CD14-positive monocyte (primary cell): ENCODE measurements around the gene TMEM63C. TPM values are rescaled to one million over a fixed set of nuclear protein-coding genes. Genes with fewer than 3 reads are reported as not detected.

Experiments
- DNase-seq, 3 donors: peaks; one replicate each; pipeline ENCODE4 v3.0.0-alpha.2; 2011 to 2022
- H2AFZ ChIP-seq: 2 replicates; pipeline ENCODE4 v1.6.0; 2012; ENCODE audit warnings: mild to moderate bottlenecking, low read depth, low read length, inconsistent platforms; ENCODE audit not compliant: insufficient read depth, poor library complexity, severe bottlenecking
- H3K27ac ChIP-seq, 2 donors: 1 replicate in 1 of 2; 2 replicates in 1 of 2; pipeline ENCODE4 v1.5.1; 2012 to 2013; ENCODE audit warnings: low read length in 2 of 2, control low read depth in 1 of 2, inconsistent platforms in 1 of 2, low read depth in 1 of 2, mild to moderate bottlenecking in 1 of 2
- H3K27me3 ChIP-seq, 2 donors: one replicate each; pipeline versions ENCODE4 v1.6.0 to v1.6.1; 2011 to 2013; ENCODE audit warnings: low read length in 2 of 2; ENCODE audit not compliant: control insufficient read depth in 2 of 2, insufficient read depth in 2 of 2
- H3K36me3 ChIP-seq, 2 donors: replicated peaks in 1 of 2; 1 replicate in 1 of 2; 2 replicates in 1 of 2; pipeline versions ENCODE4 v1.5.1 to v1.6.1; 2012 to 2013; ENCODE audit warnings: low read length in 2 of 2, control low read depth in 1 of 2, inconsistent platforms in 1 of 2, mild to moderate bottlenecking in 1 of 2; ENCODE audit not compliant: insufficient read depth in 2 of 2, control insufficient read depth in 1 of 2
- H3K4me1 ChIP-seq, 2 donors: 1 replicate in 1 of 2; 2 replicates in 1 of 2; pipeline versions ENCODE4 v1.5.1 to v1.6.1; 2012 to 2013; ENCODE audit warnings: low read length in 2 of 2, control low read depth in 1 of 2, inconsistent platforms in 1 of 2, mild to moderate bottlenecking in 1 of 2, moderate library complexity in 1 of 2; ENCODE audit not compliant: insufficient read depth in 2 of 2, control insufficient read depth in 1 of 2
- H3K4me2 ChIP-seq: replicated peaks from 2 replicates; pipeline ENCODE3; 2012; ENCODE audit warnings: low read length, moderate library complexity, mild to moderate bottlenecking; ENCODE audit not compliant: poor library complexity, severe bottlenecking; ENCODE audit errors: extremely low read depth
- H3K4me3 ChIP-seq, 3 experiments: fragments of 200-600 bp in 1 of 3; sonication (generic) in 1 of 3; replicated peaks in 1 of 3; 1 replicate in 2 of 3; 2 replicates in 1 of 3; pipeline ENCODE4 v1.5.1; 2011 to 2013; ENCODE audit warnings: low read length in 3 of 3, mild to moderate bottlenecking in 3 of 3, control low read depth in 2 of 3, low read depth in 2 of 3, inconsistent platforms in 1 of 3, moderate library complexity in 1 of 3
- H3K79me2 ChIP-seq: 2 replicates; pipeline ENCODE4 v1.6.0; 2012; ENCODE audit warnings: mild to moderate bottlenecking, control low read depth, inconsistent platforms, low read length, moderate library complexity; ENCODE audit not compliant: insufficient read depth
- H3K9ac ChIP-seq: 2 replicates; pipeline ENCODE4 v1.6.0; 2017; ENCODE audit warnings: low read length, mild to moderate bottlenecking; ENCODE audit not compliant: insufficient read depth, poor library complexity, severe bottlenecking
- H3K9me3 ChIP-seq, 2 donors: replicated peaks in 1 of 2; 1 replicate in 1 of 2; 2 replicates in 1 of 2; pipeline versions ENCODE4 v1.5.1 to v1.6.1; 2012 to 2013; ENCODE audit warnings: low read length in 2 of 2, control low read depth in 1 of 2; ENCODE audit not compliant: control insufficient read depth in 1 of 2, insufficient read depth in 1 of 2
- H4K20me1 ChIP-seq: 2 replicates; pipeline ENCODE4 v1.6.0; 2012; ENCODE audit warnings: mild to moderate bottlenecking, low read length, control low read depth, moderate library complexity; ENCODE audit not compliant: insufficient read depth
- H3K27ac Mint-ChIP-seq, 7 donors: one replicate each; pipeline ENCODE4 v1.8.0; 2020; ENCODE audit warnings: mild to moderate bottlenecking in 7 of 7, mixed read lengths in 7 of 7, moderate library complexity in 6 of 7, inconsistent platforms in 2 of 7
- H3K27me3 Mint-ChIP-seq, 3 donors: one replicate each; pipeline ENCODE4 v1.8.0; 2021 to 2022; ENCODE audit warnings: low read depth in 3 of 3, mild to moderate bottlenecking in 3 of 3, mixed read lengths in 3 of 3, moderate library complexity in 3 of 3, inconsistent platforms in 1 of 3
- H3K36me3 Mint-ChIP-seq, 2 donors: one replicate each; pipeline ENCODE4 v1.8.0; 2020; ENCODE audit warnings: mixed read lengths in 2 of 2, inconsistent platforms in 1 of 2, mild to moderate bottlenecking in 1 of 2
- H3K4me1 Mint-ChIP-seq: one replicate; pipeline ENCODE4 v1.8.0; 2020; ENCODE audit warnings: mild to moderate bottlenecking, mixed read lengths
- H3K4me3 Mint-ChIP-seq, 2 donors: one replicate each; pipeline ENCODE4 v1.8.0; 2020; ENCODE audit warnings: mild to moderate bottlenecking in 2 of 2, mixed read lengths in 2 of 2, moderate library complexity in 1 of 2
- H3K9me3 Mint-ChIP-seq, 7 donors: one replicate each; pipeline ENCODE4 v1.8.0; 2020 to 2022; ENCODE audit warnings: mixed read lengths in 7 of 7, mild to moderate bottlenecking in 6 of 7, moderate library complexity in 6 of 7, inconsistent platforms in 2 of 7
- WGBS: methylation state at CpG from one replicate; pipeline ENCODE4 v1.1.5; 2013; ENCODE audit warnings: missing lambda C conversion rate; ENCODE audit not compliant: insufficient coverage; 5-methylcytosine and 5-hydroxymethylcytosine counted together
- intact Hi-C, 2 donors: fragments of 100-400 bp; cut with micrococcal nuclease; formaldehyde crosslinking; loops; one replicate each; pipeline versions ENCODE4 v1.15.0 to v1.15.1; 2023
- polyA plus RNA-seq, 3 donors: library from polyadenylated mRNA; depleted of rRNA in 1 of 3; unstranded in 2 of 3; stranded (reverse) in 1 of 3; fragments of 300-500 nt in 2 of 3; fragments of >200 nt in 1 of 3; fragmentation: Illumina TruSeq in 2 of 3; gene quantifications; 1 replicate in 2 of 3; 2 replicates in 1 of 3; pipeline ENCODE4 v1.2.3, GENCODE V29; 2012 to 2021
- TF ChIP-seq, protein P1 (sequence below): fragments of 200-600 bp; IDR thresholded peaks from one replicate; pipeline ENCODE4 v1.8.0; 2022; ENCODE audit warnings: antibody characterized with exemption, mild to moderate bottlenecking

TMEM63C gene
- polyA plus RNA-seq, 3 donors: 0.78 to 4.4 TPM; not detected in 1

DNA sequence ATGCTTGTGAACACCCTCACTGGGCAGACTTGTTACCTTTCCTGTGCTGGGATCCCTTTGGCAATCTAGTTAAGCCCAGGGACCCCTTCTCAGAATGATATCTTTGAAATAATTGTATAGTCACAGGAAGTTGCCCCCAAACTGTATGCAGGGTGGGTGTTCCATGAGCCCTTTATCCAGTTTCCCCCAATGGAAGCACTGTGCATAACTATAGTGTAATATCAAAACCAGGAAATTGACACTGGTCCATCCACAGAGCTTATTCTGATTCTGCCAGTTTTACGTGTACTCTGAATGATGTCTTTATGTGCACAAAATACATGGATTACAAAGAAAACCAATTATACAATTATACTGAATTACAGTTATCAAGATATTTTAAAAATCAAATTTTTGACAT is 65.2 kb downstream of the TMEM63C start:
- Histone ChIP-seq H3K27ac (no peak overlapping the region), H3K4me1 (no peaks in the 10 kb centered on the region), H4K20me1 (no peaks in the 10 kb centered on the region), H3K9ac (no peak overlapping the region), H3K27me3 (no peaks in the 10 kb centered on the region), H2AFZ (no peak overlapping the region), H3K79me2 (no peaks in the 10 kb centered on the region), H3K36me3 (peaks cover 0 to 5% of the 10 kb centered on the region in 2 donors), H3K4me3 (no peak overlapping the region), H3K9me3 (no peaks in the 10 kb centered on the region), H3K4me2 (no peak overlapping the region)
- H3K4me3 Mint-ChIP-seq: no peak overlapping the region
- H3K4me1 Mint-ChIP-seq: peaks cover 3% of the 10 kb centered on the region
- intact Hi-C loops: no loop called here
- no peak overlapping the region for H3K27ac Mint-ChIP-seq
- peaks cover 0 to 4% (median 0%) of the 10 kb centered on the region in 3 donors for H3K27me3 Mint-ChIP-seq
- no peak for DNase-seq
- TF ChIP-seq, protein P1, sequence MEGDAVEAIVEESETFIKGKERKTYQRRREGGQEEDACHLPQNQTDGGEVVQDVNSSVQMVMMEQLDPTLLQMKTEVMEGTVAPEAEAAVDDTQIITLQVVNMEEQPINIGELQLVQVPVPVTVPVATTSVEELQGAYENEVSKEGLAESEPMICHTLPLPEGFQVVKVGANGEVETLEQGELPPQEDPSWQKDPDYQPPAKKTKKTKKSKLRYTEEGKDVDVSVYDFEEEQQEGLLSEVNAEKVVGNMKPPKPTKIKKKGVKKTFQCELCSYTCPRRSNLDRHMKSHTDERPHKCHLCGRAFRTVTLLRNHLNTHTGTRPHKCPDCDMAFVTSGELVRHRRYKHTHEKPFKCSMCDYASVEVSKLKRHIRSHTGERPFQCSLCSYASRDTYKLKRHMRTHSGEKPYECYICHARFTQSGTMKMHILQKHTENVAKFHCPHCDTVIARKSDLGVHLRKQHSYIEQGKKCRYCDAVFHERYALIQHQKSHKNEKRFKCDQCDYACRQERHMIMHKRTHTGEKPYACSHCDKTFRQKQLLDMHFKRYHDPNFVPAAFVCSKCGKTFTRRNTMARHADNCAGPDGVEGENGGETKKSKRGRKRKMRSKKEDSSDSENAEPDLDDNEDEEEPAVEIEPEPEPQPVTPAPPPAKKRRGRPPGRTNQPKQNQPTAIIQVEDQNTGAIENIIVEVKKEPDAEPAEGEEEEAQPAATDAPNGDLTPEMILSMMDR: no peak
- H3K9me3 Mint-ChIP-seq: no peaks in the 10 kb centered on the region
- peaks cover 0 to 3% of the 10 kb centered on the region in 2 donors for H3K36me3 Mint-ChIP-seq
- no CpG with 5 or more reads among the region's 1 CpG for WGBS

DNA sequence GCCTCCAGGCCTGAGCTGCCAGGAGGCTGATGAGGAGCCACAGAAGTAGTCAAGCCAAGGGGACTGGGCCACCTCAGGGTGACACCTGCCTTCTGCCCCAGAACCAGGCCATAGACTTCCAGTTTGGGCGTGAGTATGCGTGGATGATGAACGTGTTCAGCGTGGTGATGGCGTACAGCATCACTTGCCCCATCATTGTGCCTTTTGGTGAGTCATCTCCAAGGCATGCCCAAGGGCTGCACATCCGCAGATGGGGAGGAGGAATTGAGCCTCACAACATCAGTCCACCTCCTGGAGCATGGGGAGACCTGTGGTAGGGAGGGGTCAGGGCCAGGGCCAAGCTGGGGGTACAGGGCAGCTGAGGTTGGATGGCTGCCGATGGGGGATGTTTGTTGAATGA is 67.1 kb downstream of the TMEM63C start:
- Histone ChIP-seq H3K9ac (no peak overlapping the region), H3K4me1 (no peaks in the 10 kb centered on the region), H3K9me3 (no peaks in the 10 kb centered on the region), H3K36me3 (peaks cover 0 to 5% of the 10 kb centered on the region in 2 donors), H3K79me2 (no peaks in the 10 kb centered on the region), H3K4me2 (no peak overlapping the region), H4K20me1 (no peaks in the 10 kb centered on the region), H3K27me3 (no peaks in the 10 kb centered on the region), H2AFZ (no peak overlapping the region), H3K4me3 (no peak overlapping the region), H3K27ac (no peak overlapping the region)
- intact Hi-C loops: no loop called here
- Mint-ChIP-seq H3K36me3 (peaks cover 0 to 3% of the 10 kb centered on the region in 2 donors), H3K4me3 (no peak overlapping the region), H3K27me3 (peaks cover 2 to 6% (median 5%) of the 10 kb centered on the region in 3 donors), H3K27ac (no peak overlapping the region), H3K9me3 (no peaks in the 10 kb centered on the region), H3K4me1 (no peaks in the 10 kb centered on the region)
- DNase-seq: no peak
- 94% methylated on average over 7 of the region's 7 CpGs for WGBS
- TF ChIP-seq, protein P1: no peak
